Prostate gland (tissue), 2 donors: ENCODE data around the gene FAM151A. TPM values are rescaled to one million over a fixed set of nuclear protein-coding genes. Genes with fewer than 3 reads are reported as not detected.

Experiments
- DNase-seq: peaks from one replicate; pipeline ENCODE4 v3.0.0-alpha.2; 2019; ENCODE audit warnings: low spot score
- H3K27ac ChIP-seq, 2 donors: fragments of 200-600 bp; sonication (generic); 2 replicates each; pipeline ENCODE4 v1.5.1; 2017 to 2019
- H3K27me3 ChIP-seq: fragments of 200-600 bp; sonication (generic); replicated peaks from 2 replicates; pipeline ENCODE4 v1.5.1; 2019; ENCODE audit not compliant: insufficient read depth
- H3K36me3 ChIP-seq, 2 donors: fragments of 200-600 bp; sonication (generic); 1 replicate in 1 of 2; 2 replicates in 1 of 2; pipeline versions ENCODE4 v1.5.1 to v1.8.1; 2017 to 2019
- H3K4me1 ChIP-seq: fragments of 200-600 bp; sonication (generic); replicated peaks from 2 replicates; pipeline ENCODE4 v1.5.1; 2019
- H3K4me3 ChIP-seq, 2 donors: fragments of 200-600 bp; sonication (generic); 2 replicates each; pipeline ENCODE4 v1.5.1; 2017 to 2019
- H3K9me3 ChIP-seq: fragments of 200-600 bp; sonication (generic); 2 replicates; pipeline ENCODE4 v1.5.1; 2017
- POLR2A ChIP-seq: fragments of 450-650 bp; IDR thresholded peaks from one replicate; pipeline ENCODE4 v1.6.1; 2016; ENCODE audit warnings: antibody characterized with exemption, mild to moderate bottlenecking
- POLR2AphosphoS5 ChIP-seq: sonication (generic); formaldehyde crosslinking; IDR thresholded peaks from one replicate; pipeline ENCODE4 v1.6.1; 2017; ENCODE audit warnings: antibody characterized with exemption
- WGBS: methylation state at CpG from one replicate; pipeline ENCODE4 v1.1.5; 2018; 5-methylcytosine and 5-hydroxymethylcytosine counted together
- intact Hi-C: fragments of 100-400 bp; cut with DNase I; formaldehyde crosslinking; loops from one replicate; pipeline ENCODE4 v1.14.2; 2022
- total RNA-seq, 2 donors: library from RNA; depleted of rRNA; stranded (reverse); fragments of >200 nt; gene quantifications; one replicate each; pipeline ENCODE4 v1.1.0, GENCODE V29; 2016
- TF ChIP-seq, protein P1 (sequence below), 4 experiments: fragments of 200-600 bp in 2 of 4; fragments of 450-650 bp in 2 of 4; sonication (generic) in 2 of 4; IDR thresholded peaks; 1 replicate in 3 of 4; 2 replicates in 1 of 4; pipeline ENCODE4 v1.5.1; 2016 to 2019; ENCODE audit warnings: antibody characterized with exemption in 4 of 4, mild to moderate bottlenecking in 2 of 4, moderate library complexity in 2 of 4

The FAM151A gene
- total RNA-seq, 2 donors from 2014 or later, result not detected

- no peak for TF ChIP-seq POLR2AphosphoS5
- no peak for TF ChIP-seq POLR2A
- Histone ChIP-seq H3K4me3 (no peak overlapping the region), H3K27me3 (no peaks in the 10 kb centered on the region), H3K27ac (no peak overlapping the region), H3K36me3 (no peaks in the 10 kb centered on the region), H3K9me3 (no peaks in the 10 kb centered on the region), H3K4me1 (no peaks in the 10 kb centered on the region)
- no peak for DNase-seq
- intact Hi-C loops, result no loop called here
- WGBS, result 60% methylated on average over 10 of the region's 10 CpGs
Measured at GRCh38 chr1:54627196-54627595, 3.9 kb upstream of the FAM151A start.

GRCh38 chr1:54624466-54625464 is 1.4 kb upstream of the FAM151A start:
- Histone ChIP-seq H3K27me3 (no peaks in the 10 kb centered on the region), H3K9me3 (no peaks in the 10 kb centered on the region), H3K27ac (no peak overlapping the region), H3K4me1 (no peaks in the 10 kb centered on the region), H3K4me3 (no peak overlapping the region), H3K36me3 (no peaks in the 10 kb centered on the region)
- no peak for DNase-seq
- intact Hi-C loops, result no loop called here
- 82% methylated on average over 8 of the region's 8 CpGs for WGBS
- TF ChIP-seq POLR2A (no peak), POLR2AphosphoS5 (no peak)

DNA sequence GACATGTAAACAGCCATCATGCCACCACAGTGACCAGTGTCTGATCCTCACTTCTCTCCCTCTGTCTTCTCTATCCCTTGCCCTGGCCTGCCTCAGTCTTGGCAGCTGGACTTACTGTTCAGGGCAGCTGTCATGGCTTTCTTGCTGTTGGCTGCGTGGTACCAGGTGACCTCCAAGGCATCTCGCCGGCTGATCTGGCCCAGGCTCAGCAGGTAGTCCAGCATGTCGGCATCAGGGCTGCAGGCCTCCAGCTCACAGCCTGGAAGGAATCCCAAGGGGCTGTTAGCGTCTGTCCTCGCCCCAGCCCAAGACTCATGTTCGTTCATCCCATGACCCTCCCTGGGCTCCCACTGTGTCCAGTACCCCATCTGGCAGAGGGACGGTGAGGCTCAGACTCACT is 3.6 kb downstream of the FAM151A start:
- Histone ChIP-seq H3K4me1 (no peaks in the 10 kb centered on the region), H3K36me3 (no peaks in the 10 kb centered on the region), H3K4me3 (no peak overlapping the region), H3K27me3 (no peaks in the 10 kb centered on the region), H3K27ac (no peak overlapping the region), H3K9me3 (no peaks in the 10 kb centered on the region)
- TF ChIP-seq POLR2AphosphoS5 (no peak), POLR2A (no peak)
- TF ChIP-seq, protein P1, sequence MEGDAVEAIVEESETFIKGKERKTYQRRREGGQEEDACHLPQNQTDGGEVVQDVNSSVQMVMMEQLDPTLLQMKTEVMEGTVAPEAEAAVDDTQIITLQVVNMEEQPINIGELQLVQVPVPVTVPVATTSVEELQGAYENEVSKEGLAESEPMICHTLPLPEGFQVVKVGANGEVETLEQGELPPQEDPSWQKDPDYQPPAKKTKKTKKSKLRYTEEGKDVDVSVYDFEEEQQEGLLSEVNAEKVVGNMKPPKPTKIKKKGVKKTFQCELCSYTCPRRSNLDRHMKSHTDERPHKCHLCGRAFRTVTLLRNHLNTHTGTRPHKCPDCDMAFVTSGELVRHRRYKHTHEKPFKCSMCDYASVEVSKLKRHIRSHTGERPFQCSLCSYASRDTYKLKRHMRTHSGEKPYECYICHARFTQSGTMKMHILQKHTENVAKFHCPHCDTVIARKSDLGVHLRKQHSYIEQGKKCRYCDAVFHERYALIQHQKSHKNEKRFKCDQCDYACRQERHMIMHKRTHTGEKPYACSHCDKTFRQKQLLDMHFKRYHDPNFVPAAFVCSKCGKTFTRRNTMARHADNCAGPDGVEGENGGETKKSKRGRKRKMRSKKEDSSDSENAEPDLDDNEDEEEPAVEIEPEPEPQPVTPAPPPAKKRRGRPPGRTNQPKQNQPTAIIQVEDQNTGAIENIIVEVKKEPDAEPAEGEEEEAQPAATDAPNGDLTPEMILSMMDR (IDR thresholded peaks at IDR 0.05), result no peak
- intact Hi-C loops, result no loop called here
- no peak for DNase-seq
- 72% methylated on average over 8 of the region's 8 CpGs for WGBS

- Histone ChIP-seq H3K4me1 (no peaks in the 10 kb centered on the region), H3K36me3 (no peaks in the 10 kb centered on the region), H3K27ac (no peak overlapping the region), H3K4me3 (no peak overlapping the region), H3K27me3 (no peaks in the 10 kb centered on the region), H3K9me3 (no peaks in the 10 kb centered on the region)
- DNase-seq, result peak; percentile 56
- peak; percentile 15 for TF ChIP-seq POLR2AphosphoS5
- TF ChIP-seq POLR2A, result no peak
- intact Hi-C loops, result no loop called here
- 28% methylated on average over 9 of the region's 13 CpGs for WGBS
Measured at GRCh38 chr1:54615531-54616279, 7.6 kb downstream of the FAM151A start.

DNA sequence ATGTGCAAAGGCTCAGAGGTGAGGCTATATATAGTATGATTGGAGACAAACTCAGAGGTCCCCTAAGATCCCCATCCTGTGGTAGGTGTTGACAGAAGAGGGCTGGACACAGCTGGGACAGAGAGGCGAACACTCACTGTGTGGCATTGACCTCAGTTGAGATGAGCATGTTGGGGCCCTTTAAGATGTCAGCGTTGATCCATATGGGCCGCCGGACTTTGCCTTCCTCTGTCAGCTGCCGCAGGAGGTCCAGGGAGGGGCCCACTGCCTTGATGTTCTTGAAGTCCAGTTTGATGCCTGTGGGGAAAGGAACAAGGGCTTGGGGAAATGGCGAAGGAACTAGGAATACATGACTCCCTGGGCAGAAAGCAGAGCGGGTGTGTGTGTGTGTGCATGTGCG is 8.8 kb downstream of the FAM151A start:
- H3K4me3 ChIP-seq, result no peak overlapping the region
- WGBS, result 81% methylated on average over 8 of the region's 8 CpGs
- no peaks in the 10 kb centered on the region for H3K4me1 ChIP-seq
- no peak for DNase-seq
- H3K27ac ChIP-seq, result no peak overlapping the region
- H3K36me3 ChIP-seq, result no peaks in the 10 kb centered on the region
- TF ChIP-seq, protein P1 (IDR thresholded peaks at IDR 0.05), result no peak
- TF ChIP-seq POLR2A, result no peak
- no peak for TF ChIP-seq POLR2AphosphoS5
- H3K9me3 ChIP-seq, result no peaks in the 10 kb centered on the region
- no peaks in the 10 kb centered on the region for H3K27me3 ChIP-seq
- intact Hi-C loops, result no loop called here

DNA sequence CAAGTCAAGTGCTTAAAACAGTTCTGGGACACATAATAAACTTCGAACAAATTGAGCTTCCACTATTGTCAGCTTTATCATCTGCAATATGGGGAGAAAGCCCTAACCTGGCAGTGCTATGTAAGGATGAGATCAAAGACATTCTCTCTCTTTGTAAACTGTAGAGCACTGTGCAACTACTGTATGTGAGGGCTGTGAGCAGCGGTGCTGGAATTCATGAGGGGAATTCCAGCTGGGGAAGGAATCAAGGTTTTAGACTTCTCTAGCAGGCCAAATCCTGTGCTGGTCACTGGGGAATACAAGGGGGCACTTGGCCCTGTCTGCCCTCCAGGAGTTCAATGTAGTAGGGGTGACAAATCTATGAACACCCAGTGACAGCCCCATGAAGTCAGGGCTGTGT is 9.3 kb downstream of the FAM151A start:
- H3K4me3 ChIP-seq, result no peak overlapping the region
- no peaks in the 10 kb centered on the region for H3K36me3 ChIP-seq
- intact Hi-C loops, result no loop called here
- no peaks in the 10 kb centered on the region for H3K9me3 ChIP-seq
- no peak for DNase-seq
- WGBS, result 66% methylated on average over 2 of the region's 2 CpGs
- no peaks in the 10 kb centered on the region for H3K27me3 ChIP-seq
- H3K27ac ChIP-seq, result no peak overlapping the region
- TF ChIP-seq, protein P1 (IDR thresholded peaks at IDR 0.05), result no peak
- TF ChIP-seq POLR2A, result no peak
- no peak for TF ChIP-seq POLR2AphosphoS5
- H3K4me1 ChIP-seq, result no peaks in the 10 kb centered on the region
